SK-N-SH (cell line): Measurements from ENCODE around the gene DOCK4.

Experiments
- CHD2 ChIP-seq: fragments of 150-350 bp; IDR thresholded peaks from 2 replicates; pipeline ENCODE4 v1.6.1; 2018; ENCODE audit warnings: low read length; ENCODE audit not compliant: partially characterized antibody
- FOSL2 ChIP-seq: IDR thresholded peaks from 2 replicates; pipeline ENCODE4 v1.4.0; 2012; ENCODE audit warnings: low read depth, mild to moderate bottlenecking, moderate library complexity, borderline replicate concordance
- FOXM1 ChIP-seq: IDR thresholded peaks from 2 replicates; pipeline ENCODE4 v1.4.0; 2012; ENCODE audit warnings: low read depth, mild to moderate bottlenecking
- MEF2A ChIP-seq: IDR thresholded peaks from 2 replicates; pipeline ENCODE4 v1.4.0; 2012; ENCODE audit warnings: low read depth, borderline replicate concordance
- POLR2AphosphoS5 ChIP-seq: IDR thresholded peaks from 2 replicates; pipeline ENCODE4 v1.6.1; 2012; ENCODE audit warnings: low read depth, low read length
- RXRA ChIP-seq: IDR thresholded peaks from 2 replicates; pipeline ENCODE4 v1.4.0; 2012; ENCODE audit warnings: low read depth, mild to moderate bottlenecking, borderline replicate concordance
- SIN3A ChIP-seq: IDR thresholded peaks from 2 replicates; pipeline ENCODE4 v1.6.1; 2012; ENCODE audit warnings: low read depth, mild to moderate bottlenecking, low read length, moderate library complexity, borderline replicate concordance
- SMC3 ChIP-seq: IDR thresholded peaks from 2 replicates; pipeline ENCODE4 v1.6.1; 2012; ENCODE audit warnings: low read depth, low read length, improper control_type of control experiment
- TF ChIP-seq, protein P1 (sequence below): fragments of 200-600 bp; sonication (generic); IDR thresholded peaks from 2 replicates; pipeline ENCODE4 v1.6.1; 2017; ENCODE audit warnings: antibody characterized with exemption, mild to moderate bottlenecking, moderate library complexity
- TF ChIP-seq, protein P2 (sequence below): IDR thresholded peaks from 2 replicates; pipeline ENCODE4 v1.4.0; 2012; ENCODE audit warnings: low read depth, borderline replicate concordance
- TF ChIP-seq, protein P3 (sequence below): fragments of 150-350 bp; IDR thresholded peaks from 2 replicates; pipeline ENCODE4 v1.6.1; 2016; ENCODE audit warnings: mild to moderate bottlenecking, low read depth, low read length
- TF ChIP-seq, protein P4 (sequence below): IDR thresholded peaks from 2 replicates; pipeline ENCODE4 v1.6.1; 2012; ENCODE audit warnings: mild to moderate bottlenecking, low read depth, low read length, moderate library complexity
- TF ChIP-seq, protein P5 (sequence below): IDR thresholded peaks from 2 replicates; pipeline ENCODE4 v1.4.0; 2012; ENCODE audit warnings: low read depth

DNA sequence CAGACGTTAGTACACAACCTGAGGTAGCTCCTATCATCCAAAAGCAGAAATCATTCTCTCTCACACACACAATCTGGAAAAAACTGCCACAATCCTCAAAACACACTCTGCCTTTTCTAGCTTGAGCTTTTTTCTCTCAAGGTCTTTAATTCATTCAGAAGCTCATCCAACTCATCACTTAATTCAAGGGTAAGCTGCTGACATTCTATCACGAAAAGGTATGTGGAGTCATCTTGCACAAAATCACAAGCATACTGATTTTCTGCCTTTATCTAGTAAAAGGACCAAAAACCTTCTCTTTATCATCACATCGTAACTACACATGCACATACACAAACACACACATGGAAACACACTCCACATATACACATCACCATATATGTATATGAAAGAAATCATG lies 32.0 kb downstream of the DOCK4 start:
- TF ChIP-seq CHD2 (no peak), SIN3A (no peak), POLR2AphosphoS5 (no peak), MEF2A (no peak), FOXM1 (no peak), RXRA (no peak), SMC3 (no peak), FOSL2 (no peak)
- TF ChIP-seq, protein P1, sequence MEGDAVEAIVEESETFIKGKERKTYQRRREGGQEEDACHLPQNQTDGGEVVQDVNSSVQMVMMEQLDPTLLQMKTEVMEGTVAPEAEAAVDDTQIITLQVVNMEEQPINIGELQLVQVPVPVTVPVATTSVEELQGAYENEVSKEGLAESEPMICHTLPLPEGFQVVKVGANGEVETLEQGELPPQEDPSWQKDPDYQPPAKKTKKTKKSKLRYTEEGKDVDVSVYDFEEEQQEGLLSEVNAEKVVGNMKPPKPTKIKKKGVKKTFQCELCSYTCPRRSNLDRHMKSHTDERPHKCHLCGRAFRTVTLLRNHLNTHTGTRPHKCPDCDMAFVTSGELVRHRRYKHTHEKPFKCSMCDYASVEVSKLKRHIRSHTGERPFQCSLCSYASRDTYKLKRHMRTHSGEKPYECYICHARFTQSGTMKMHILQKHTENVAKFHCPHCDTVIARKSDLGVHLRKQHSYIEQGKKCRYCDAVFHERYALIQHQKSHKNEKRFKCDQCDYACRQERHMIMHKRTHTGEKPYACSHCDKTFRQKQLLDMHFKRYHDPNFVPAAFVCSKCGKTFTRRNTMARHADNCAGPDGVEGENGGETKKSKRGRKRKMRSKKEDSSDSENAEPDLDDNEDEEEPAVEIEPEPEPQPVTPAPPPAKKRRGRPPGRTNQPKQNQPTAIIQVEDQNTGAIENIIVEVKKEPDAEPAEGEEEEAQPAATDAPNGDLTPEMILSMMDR, result no peak
- TF ChIP-seq, protein P2, sequence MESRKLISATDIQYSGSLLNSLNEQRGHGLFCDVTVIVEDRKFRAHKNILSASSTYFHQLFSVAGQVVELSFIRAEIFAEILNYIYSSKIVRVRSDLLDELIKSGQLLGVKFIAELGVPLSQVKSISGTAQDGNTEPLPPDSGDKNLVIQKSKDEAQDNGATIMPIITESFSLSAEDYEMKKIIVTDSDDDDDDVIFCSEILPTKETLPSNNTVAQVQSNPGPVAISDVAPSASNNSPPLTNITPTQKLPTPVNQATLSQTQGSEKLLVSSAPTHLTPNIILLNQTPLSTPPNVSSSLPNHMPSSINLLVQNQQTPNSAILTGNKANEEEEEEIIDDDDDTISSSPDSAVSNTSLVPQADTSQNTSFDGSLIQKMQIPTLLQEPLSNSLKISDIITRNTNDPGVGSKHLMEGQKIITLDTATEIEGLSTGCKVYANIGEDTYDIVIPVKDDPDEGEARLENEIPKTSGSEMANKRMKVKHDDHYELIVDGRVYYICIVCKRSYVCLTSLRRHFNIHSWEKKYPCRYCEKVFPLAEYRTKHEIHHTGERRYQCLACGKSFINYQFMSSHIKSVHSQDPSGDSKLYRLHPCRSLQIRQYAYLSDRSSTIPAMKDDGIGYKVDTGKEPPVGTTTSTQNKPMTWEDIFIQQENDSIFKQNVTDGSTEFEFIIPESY, result no peak
- TF ChIP-seq, protein P3, sequence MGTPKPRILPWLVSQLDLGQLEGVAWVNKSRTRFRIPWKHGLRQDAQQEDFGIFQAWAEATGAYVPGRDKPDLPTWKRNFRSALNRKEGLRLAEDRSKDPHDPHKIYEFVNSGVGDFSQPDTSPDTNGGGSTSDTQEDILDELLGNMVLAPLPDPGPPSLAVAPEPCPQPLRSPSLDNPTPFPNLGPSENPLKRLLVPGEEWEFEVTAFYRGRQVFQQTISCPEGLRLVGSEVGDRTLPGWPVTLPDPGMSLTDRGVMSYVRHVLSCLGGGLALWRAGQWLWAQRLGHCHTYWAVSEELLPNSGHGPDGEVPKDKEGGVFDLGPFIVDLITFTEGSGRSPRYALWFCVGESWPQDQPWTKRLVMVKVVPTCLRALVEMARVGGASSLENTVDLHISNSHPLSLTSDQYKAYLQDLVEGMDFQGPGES, result no peak
- TF ChIP-seq, protein P4, sequence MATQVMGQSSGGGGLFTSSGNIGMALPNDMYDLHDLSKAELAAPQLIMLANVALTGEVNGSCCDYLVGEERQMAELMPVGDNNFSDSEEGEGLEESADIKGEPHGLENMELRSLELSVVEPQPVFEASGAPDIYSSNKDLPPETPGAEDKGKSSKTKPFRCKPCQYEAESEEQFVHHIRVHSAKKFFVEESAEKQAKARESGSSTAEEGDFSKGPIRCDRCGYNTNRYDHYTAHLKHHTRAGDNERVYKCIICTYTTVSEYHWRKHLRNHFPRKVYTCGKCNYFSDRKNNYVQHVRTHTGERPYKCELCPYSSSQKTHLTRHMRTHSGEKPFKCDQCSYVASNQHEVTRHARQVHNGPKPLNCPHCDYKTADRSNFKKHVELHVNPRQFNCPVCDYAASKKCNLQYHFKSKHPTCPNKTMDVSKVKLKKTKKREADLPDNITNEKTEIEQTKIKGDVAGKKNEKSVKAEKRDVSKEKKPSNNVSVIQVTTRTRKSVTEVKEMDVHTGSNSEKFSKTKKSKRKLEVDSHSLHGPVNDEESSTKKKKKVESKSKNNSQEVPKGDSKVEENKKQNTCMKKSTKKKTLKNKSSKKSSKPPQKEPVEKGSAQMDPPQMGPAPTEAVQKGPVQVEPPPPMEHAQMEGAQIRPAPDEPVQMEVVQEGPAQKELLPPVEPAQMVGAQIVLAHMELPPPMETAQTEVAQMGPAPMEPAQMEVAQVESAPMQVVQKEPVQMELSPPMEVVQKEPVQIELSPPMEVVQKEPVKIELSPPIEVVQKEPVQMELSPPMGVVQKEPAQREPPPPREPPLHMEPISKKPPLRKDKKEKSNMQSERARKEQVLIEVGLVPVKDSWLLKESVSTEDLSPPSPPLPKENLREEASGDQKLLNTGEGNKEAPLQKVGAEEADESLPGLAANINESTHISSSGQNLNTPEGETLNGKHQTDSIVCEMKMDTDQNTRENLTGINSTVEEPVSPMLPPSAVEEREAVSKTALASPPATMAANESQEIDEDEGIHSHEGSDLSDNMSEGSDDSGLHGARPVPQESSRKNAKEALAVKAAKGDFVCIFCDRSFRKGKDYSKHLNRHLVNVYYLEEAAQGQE, result no peak
- TF ChIP-seq, protein P5, sequence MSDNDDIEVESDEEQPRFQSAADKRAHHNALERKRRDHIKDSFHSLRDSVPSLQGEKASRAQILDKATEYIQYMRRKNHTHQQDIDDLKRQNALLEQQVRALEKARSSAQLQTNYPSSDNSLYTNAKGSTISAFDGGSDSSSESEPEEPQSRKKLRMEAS, result no peak
